CD4-positive, CD25-positive, alpha-beta regulatory T cell (primary cell): Measurements from ENCODE around the gene ST3GAL3. TPM values are rescaled to one million over a fixed set of nuclear protein-coding genes. Genes with fewer than 3 reads are reported as not detected.

Experiments used
- ATAC-seq, 2 donors: fragments of 150-1000 bp; cut with Tn5 transposase; one replicate each; pipeline ENCODE4 v1.10.0; 2021; ENCODE audit warnings: low read depth in 2 of 2, moderate number of reproducible peaks in 2 of 2, moderate library complexity in 1 of 2
- DNase-seq, 3 donors: peaks; one replicate each; pipeline versions ENCODE4 v3.0.0 to v3.0.0-alpha.2; 2012 to 2022; ENCODE audit warnings: mixed read lengths in 1 of 3
- H3K27ac ChIP-seq: one replicate; pipeline ENCODE4 v1.7.0; 2013; ENCODE audit warnings: mild to moderate bottlenecking, low read length; ENCODE audit not compliant: insufficient read depth, poor library complexity, severe bottlenecking
- H3K27me3 ChIP-seq: one replicate; pipeline ENCODE4 v1.7.0; 2013; ENCODE audit warnings: low read length; ENCODE audit not compliant: control insufficient read depth, insufficient read depth
- H3K36me3 ChIP-seq: one replicate; pipeline ENCODE4 v1.7.0; 2013; ENCODE audit warnings: mild to moderate bottlenecking, low read length, moderate library complexity; ENCODE audit not compliant: control insufficient read depth, insufficient read depth
- H3K4me1 ChIP-seq: 2 replicates; pipeline ENCODE4 v1.7.0; 2013; ENCODE audit warnings: mild to moderate bottlenecking, low read length; ENCODE audit not compliant: insufficient read depth, control insufficient read depth, poor library complexity, severe bottlenecking
- H3K4me3 ChIP-seq: one replicate; pipeline ENCODE4 v1.7.0; 2013; ENCODE audit warnings: low read depth, mild to moderate bottlenecking, low read length, moderate library complexity
- H3K9me3 ChIP-seq, 2 experiments: 1 replicate in 1 of 2; 2 replicates in 1 of 2; pipeline ENCODE4 v1.7.0; 2013; ENCODE audit warnings: low read length in 2 of 2, mild to moderate bottlenecking in 1 of 2, moderate library complexity in 1 of 2; ENCODE audit not compliant: control insufficient read depth in 2 of 2
- H3K27ac Mint-ChIP-seq, 3 donors: one replicate each; pipeline ENCODE4 v1.8.0; 2020 to 2022; ENCODE audit warnings: mild to moderate bottlenecking in 3 of 3, mixed read lengths in 3 of 3, moderate library complexity in 2 of 3
- H3K27me3 Mint-ChIP-seq: one replicate; pipeline ENCODE4 v1.8.0; 2022; ENCODE audit warnings: mild to moderate bottlenecking, mixed read lengths
- H3K36me3 Mint-ChIP-seq: one replicate; pipeline ENCODE4 v1.8.0; 2020; ENCODE audit warnings: mixed read lengths
- H3K4me1 Mint-ChIP-seq, 4 donors: one replicate each; pipeline ENCODE4 v1.8.0; 2020 to 2022; ENCODE audit warnings: mixed read lengths in 4 of 4, mild to moderate bottlenecking in 1 of 4
- H3K4me3 Mint-ChIP-seq, 4 donors: one replicate each; pipeline ENCODE4 v1.8.0; 2020 to 2022; ENCODE audit warnings: mild to moderate bottlenecking in 4 of 4, mixed read lengths in 4 of 4, moderate library complexity in 3 of 4
- H3K9me3 Mint-ChIP-seq, 7 donors: one replicate each; pipeline ENCODE4 v1.8.0; 2020 to 2022; ENCODE audit warnings: mixed read lengths in 7 of 7, mild to moderate bottlenecking in 3 of 7, moderate library complexity in 2 of 7
- polyA plus RNA-seq, 4 donors: library from polyadenylated mRNA; unstranded; fragments of 300-500 nt; fragmentation: Illumina TruSeq; gene quantifications; one replicate each; pipeline ENCODE4 v1.2.3, GENCODE V29; 2021
- total RNA-seq: library from RNA; stranded (reverse); gene quantifications from one replicate; pipeline ENCODE4 v1.2.3, GENCODE V29; 2022

Gene ST3GAL3
- total and polyA plus RNA-seq, 5 donors from 2014 or later: 5.7 to 25.0 (median 8.5) TPM

DNA sequence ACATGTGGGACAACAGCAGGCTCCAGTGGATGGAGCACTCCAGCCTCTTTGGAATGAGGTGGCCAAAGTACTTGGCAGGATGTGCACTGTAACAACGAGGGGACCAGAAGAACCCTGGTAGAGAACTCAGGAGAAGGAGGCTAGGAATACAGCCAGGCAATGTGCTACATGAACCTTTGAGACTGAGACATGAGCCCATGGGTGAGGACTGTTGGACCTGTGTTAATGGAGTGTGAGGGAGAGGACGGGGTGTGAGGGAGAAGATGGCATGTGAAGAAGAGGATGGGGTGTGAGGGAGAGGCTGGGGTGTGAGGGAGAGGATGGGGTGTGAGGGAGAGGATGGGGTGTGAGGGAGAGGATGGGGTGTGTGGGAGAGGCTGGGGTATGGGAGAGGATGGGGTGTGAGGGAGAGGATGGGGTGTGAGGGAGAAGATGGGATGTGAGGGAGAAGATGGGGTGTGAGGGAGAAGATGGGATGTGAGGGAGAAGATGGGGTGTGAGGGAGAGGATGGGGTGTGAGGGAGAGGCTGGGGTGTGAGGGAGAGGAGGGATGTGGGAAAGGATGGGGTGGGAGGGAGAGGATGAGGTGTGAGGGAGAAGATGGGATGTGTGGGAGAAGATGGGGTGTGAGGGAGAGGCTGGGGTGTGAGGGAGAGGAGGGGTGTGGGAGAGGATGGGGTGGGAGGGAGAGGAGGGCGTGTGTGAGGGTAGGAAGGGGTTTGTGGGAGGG is 164.0 kb downstream of the ST3GAL3 start:
- no peaks in the 10 kb centered on the region for H3K27me3 ChIP-seq
- no peaks in the 10 kb centered on the region for H3K36me3 ChIP-seq
- Mint-ChIP-seq H3K9me3 (no peaks in the 10 kb centered on the region), H3K4me3 (no peak overlapping the region), H3K36me3 (peaks cover 5% of the 10 kb centered on the region), H3K27ac (no peak overlapping the region), H3K4me1 (no peaks in the 10 kb centered on the region), H3K27me3 (no peaks in the 10 kb centered on the region)
- H3K4me3 ChIP-seq: no peak overlapping the region
- H3K27ac ChIP-seq: no peak overlapping the region
- no peaks in the 10 kb centered on the region for H3K9me3 ChIP-seq
- no peaks in the 10 kb centered on the region for H3K4me1 ChIP-seq
- DNase-seq (no peak), ATAC-seq (no peak)

DNA sequence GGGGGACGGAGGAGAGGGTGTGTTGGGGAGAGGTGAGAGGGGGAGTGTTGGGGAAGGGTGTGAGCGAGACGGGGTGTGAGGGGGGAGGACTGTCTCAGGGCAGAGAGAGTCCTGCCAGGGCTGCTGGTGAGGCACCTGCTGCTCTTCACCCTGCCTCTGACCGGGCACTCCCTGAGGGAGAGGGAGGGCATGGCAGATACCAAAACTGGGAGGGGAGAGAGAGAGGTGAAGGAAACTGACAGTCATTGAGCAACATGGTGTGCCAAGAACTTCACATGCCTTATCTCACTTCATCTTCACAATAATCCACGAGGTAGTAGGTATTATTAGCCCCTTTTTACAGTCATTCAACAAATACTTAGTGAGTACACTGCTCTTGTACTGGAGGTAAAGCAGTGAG is 164.9 kb downstream of the ST3GAL3 start:
- no peaks in the 10 kb centered on the region for H3K9me3 Mint-ChIP-seq
- Histone ChIP-seq H3K27ac (no peak overlapping the region), H3K27me3 (no peaks in the 10 kb centered on the region), H3K36me3 (no peaks in the 10 kb centered on the region), H3K4me3 (no peak overlapping the region), H3K4me1 (no peaks in the 10 kb centered on the region), H3K9me3 (no peaks in the 10 kb centered on the region)
- no peak overlapping the region for H3K27ac Mint-ChIP-seq
- ATAC-seq (no peak), DNase-seq (no peak)
- no peaks in the 10 kb centered on the region for H3K27me3 Mint-ChIP-seq
- no peak overlapping the region for H3K4me3 Mint-ChIP-seq
- peaks cover 5% of the 10 kb centered on the region for H3K36me3 Mint-ChIP-seq
- no peaks in the 10 kb centered on the region for H3K4me1 Mint-ChIP-seq

DNA sequence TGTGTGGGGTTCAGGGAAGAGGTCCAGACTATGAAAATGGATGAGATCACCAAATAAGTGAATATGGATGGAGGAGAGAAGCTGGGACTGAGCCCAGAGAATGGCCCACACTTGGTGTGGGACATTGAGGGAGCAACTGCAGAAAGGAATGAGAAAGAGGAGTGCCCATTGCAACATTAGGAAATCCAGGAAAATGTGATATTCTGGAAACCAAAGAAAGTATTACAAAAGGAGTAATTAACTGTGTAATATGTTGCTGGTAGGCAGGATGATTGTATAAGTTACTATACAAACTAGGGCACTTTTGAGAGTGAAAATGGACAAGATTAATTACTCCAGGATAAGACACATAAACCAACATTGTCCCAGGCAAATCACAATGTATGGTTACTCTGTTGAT is 166.5 kb downstream of the ST3GAL3 start:
- Mint-ChIP-seq H3K4me1 (no peaks in the 10 kb centered on the region), H3K36me3 (no peaks in the 10 kb centered on the region), H3K27me3 (no peaks in the 10 kb centered on the region), H3K27ac (no peak overlapping the region), H3K9me3 (no peaks in the 10 kb centered on the region), H3K4me3 (no peak overlapping the region)
- no peak for ATAC-seq
- no peak overlapping the region for H3K4me3 ChIP-seq
- H3K36me3 ChIP-seq: no peaks in the 10 kb centered on the region
- no peaks in the 10 kb centered on the region for H3K9me3 ChIP-seq
- no peak for DNase-seq
- no peaks in the 10 kb centered on the region for H3K27me3 ChIP-seq
- no peak overlapping the region for H3K27ac ChIP-seq
- peaks cover 1% of the 10 kb centered on the region for H3K4me1 ChIP-seq

DNA sequence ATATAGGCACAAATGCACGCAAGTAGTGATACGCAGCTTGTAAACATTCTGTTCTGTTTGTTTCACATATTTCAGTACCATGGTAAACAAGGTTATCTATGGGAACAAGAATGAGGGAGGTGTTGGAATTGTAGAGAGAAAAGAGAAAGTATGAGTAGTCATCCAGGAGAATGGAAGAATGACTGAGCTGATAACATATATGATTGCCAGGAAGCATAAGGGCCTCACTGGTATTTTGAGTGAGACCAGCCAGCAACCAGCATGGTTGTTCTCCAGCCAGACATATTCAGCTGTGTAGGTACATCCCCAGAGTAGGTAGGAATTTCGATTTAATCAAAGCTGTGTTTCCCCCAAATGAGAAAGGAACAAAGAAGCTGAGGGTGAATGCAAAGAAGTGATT is 167.4 kb downstream of the ST3GAL3 start:
- Mint-ChIP-seq H3K36me3 (no peaks in the 10 kb centered on the region), H3K4me3 (no peak overlapping the region), H3K9me3 (no peaks in the 10 kb centered on the region), H3K4me1 (no peaks in the 10 kb centered on the region), H3K27me3 (no peaks in the 10 kb centered on the region), H3K27ac (no peak overlapping the region)
- ATAC-seq: no peak
- no peak overlapping the region for H3K4me3 ChIP-seq
- no peaks in the 10 kb centered on the region for H3K27me3 ChIP-seq
- H3K36me3 ChIP-seq: peaks cover 3% of the 10 kb centered on the region
- no peak for DNase-seq
- H3K27ac ChIP-seq: no peak overlapping the region
- H3K4me1 ChIP-seq: peaks cover 3% of the 10 kb centered on the region
- H3K9me3 ChIP-seq: no peaks in the 10 kb centered on the region

DNA sequence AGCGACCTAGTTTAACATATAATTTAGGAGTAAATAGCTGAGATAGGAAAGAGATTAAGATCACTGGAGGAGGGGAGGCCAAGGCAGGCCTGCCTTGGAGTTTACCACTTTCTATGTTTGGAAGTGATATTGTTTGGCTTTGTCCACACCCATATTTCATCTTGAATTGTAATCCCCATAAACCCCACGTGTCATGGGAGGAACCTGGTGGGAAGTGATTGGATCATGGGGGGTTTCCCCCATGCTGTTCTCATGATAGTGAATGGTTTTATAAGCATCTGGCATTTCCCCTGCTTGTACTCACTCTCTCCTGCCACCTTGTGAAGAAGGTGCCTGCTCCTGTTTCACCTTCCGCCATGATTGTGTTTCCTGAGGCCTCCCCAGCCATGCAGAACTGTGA is 168.0 kb downstream of the ST3GAL3 start:
- Histone ChIP-seq H3K4me1 (peaks cover 3% of the 10 kb centered on the region), H3K27me3 (no peaks in the 10 kb centered on the region), H3K9me3 (no peaks in the 10 kb centered on the region), H3K27ac (no peak overlapping the region), H3K4me3 (no peak overlapping the region), H3K36me3 (peaks cover 5% of the 10 kb centered on the region)
- no peaks in the 10 kb centered on the region for H3K27me3 Mint-ChIP-seq
- no peaks in the 10 kb centered on the region for H3K9me3 Mint-ChIP-seq
- H3K4me3 Mint-ChIP-seq: no peak overlapping the region
- no peak for ATAC-seq
- no peaks in the 10 kb centered on the region for H3K4me1 Mint-ChIP-seq
- no peaks in the 10 kb centered on the region for H3K36me3 Mint-ChIP-seq
- H3K27ac Mint-ChIP-seq: no peak overlapping the region
- no peak for DNase-seq

DNA sequence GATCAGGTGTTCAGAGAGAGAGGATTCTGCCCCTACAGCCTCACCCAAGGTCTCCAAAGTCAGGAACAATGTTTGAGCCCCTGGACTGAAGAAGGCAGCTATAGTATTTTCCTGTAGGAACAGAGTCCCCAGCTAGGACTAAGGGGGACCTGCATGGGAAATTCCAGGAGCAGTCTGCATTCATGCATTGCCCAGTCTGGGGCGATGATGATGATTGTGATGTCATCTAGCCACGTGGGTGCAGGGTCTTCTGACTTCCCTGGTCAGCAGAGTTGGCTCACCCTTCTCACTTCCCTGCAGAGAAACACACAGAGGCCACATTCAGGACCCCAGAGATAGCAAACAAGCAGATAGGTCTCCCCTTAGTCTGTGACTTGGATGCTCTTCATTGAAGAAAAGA is 169.8 kb downstream of the ST3GAL3 start:
- peaks cover 3% of the 10 kb centered on the region for H3K4me1 ChIP-seq
- ATAC-seq (no peak), DNase-seq (no peak)
- H3K36me3 ChIP-seq: peaks cover 6% of the 10 kb centered on the region
- Mint-ChIP-seq H3K27ac (no peak overlapping the region), H3K4me3 (no peak overlapping the region), H3K9me3 (no peaks in the 10 kb centered on the region), H3K27me3 (no peaks in the 10 kb centered on the region), H3K4me1 (no peaks in the 10 kb centered on the region), H3K36me3 (no peaks in the 10 kb centered on the region)
- no peaks in the 10 kb centered on the region for H3K27me3 ChIP-seq
- no peaks in the 10 kb centered on the region for H3K9me3 ChIP-seq
- H3K27ac ChIP-seq: no peak overlapping the region
- H3K4me3 ChIP-seq: no peak overlapping the region

DNA sequence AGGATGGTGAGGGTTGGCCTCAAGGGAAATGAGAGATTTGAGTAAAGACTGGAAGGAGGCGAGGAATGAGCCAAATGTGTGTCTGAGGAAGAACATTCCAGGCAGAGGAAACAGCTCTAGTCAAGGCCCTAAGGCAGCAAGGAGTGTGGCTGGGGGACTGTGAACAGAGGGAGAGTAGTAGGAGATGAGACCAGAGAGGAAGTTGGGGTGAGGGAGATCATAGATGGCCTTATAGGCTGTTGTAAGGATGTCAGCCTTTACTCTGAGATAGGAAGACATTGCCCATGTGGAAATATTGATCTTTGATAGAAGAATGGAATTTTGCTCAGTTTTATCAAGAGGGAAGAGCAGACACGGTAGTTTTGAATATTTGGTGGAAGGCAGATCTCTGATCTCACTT is 171.1 kb downstream of the ST3GAL3 start:
- Mint-ChIP-seq H3K9me3 (no peaks in the 10 kb centered on the region), H3K4me1 (no peaks in the 10 kb centered on the region), H3K36me3 (no peaks in the 10 kb centered on the region), H3K4me3 (no peak overlapping the region), H3K27me3 (no peaks in the 10 kb centered on the region), H3K27ac (no peak overlapping the region)
- no peak overlapping the region for H3K27ac ChIP-seq
- no peaks in the 10 kb centered on the region for H3K27me3 ChIP-seq
- DNase-seq (no peak), ATAC-seq (no peak)
- peaks cover 3% of the 10 kb centered on the region for H3K4me1 ChIP-seq
- H3K36me3 ChIP-seq: peaks cover 6% of the 10 kb centered on the region
- no peak overlapping the region for H3K4me3 ChIP-seq
- no peaks in the 10 kb centered on the region for H3K9me3 ChIP-seq

DNA sequence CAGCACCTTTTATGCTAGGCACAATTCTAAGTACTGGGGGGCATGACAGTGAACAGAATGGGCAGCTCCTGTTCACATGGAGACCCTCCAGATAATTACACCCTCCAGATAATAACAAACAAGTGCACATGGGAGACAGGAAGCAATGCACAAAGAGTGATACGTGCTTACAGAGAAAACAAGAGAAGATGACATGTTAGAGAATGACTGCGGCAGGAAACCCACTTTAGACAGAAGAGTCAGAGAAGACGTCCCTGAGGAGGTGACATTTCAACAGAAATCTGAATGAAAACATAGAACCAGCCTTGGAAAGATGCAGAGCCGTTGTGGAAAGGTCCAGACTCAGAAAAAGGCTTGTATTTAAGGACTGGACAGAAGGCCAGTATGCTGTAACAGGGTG is 171.5 kb downstream of the ST3GAL3 start:
- Histone ChIP-seq H3K4me3 (no peak overlapping the region), H3K27ac (no peak overlapping the region), H3K4me1 (peaks cover 3% of the 10 kb centered on the region), H3K27me3 (no peaks in the 10 kb centered on the region), H3K9me3 (no peaks in the 10 kb centered on the region), H3K36me3 (peaks cover 6% of the 10 kb centered on the region)
- Mint-ChIP-seq H3K36me3 (no peaks in the 10 kb centered on the region), H3K4me3 (no peak overlapping the region), H3K27ac (no peak overlapping the region), H3K4me1 (peaks cover 0 to 3% (median 0%) of the 10 kb centered on the region in 4 donors), H3K9me3 (no peaks in the 10 kb centered on the region), H3K27me3 (no peaks in the 10 kb centered on the region)
- peak in 1 of 3 donors; percentile 30 for DNase-seq
- no peak for ATAC-seq
